Tibial nerve (tissue), 4 donors: ENCODE results near the gene CAT.

ENCODE experiments used
- EP300 ChIP-seq, 2 donors: sonication (generic); formaldehyde crosslinking; IDR thresholded peaks; one replicate each; pipeline ENCODE4 v1.6.1; 2017; ENCODE audit warnings: antibody characterized with exemption in 2 of 2, mild to moderate bottlenecking in 1 of 2
- POLR2A ChIP-seq, 2 donors: fragments of 450-650 bp; IDR thresholded peaks; one replicate each; pipeline ENCODE4 v1.6.1; 2017; ENCODE audit warnings: antibody characterized with exemption in 2 of 2, mild to moderate bottlenecking in 2 of 2, moderate library complexity in 2 of 2
- TF ChIP-seq, protein P1 (sequence below), 5 experiments: fragments of 200-600 bp in 3 of 5; fragments of 450-650 bp in 2 of 5; sonication (generic) in 3 of 5; IDR thresholded peaks; one replicate each; pipeline ENCODE4 v1.5.1; 2016 to 2019; ENCODE audit warnings: antibody characterized with exemption in 5 of 5, mild to moderate bottlenecking in 3 of 5, moderate library complexity in 2 of 5

DNA sequence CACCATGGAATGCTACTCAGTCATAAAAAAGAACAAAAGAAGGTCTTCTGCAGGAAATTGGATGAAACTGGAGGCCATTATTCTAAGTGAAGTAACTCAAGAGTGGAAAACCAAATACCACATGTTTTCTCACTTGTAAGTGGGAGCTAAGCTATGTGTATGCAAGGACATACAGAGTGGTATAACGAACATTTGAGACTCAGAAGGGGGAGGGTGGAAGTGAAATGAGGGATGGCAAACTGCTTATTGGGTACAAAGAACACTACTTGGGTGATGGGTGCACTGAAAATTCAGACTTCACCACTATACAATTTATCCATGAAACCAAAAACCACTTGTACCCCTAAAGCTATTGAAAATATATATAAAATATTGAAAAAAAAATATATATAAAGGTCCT lies 13.4 kb upstream of the CAT start:
- no peak for TF ChIP-seq POLR2A (IDR thresholded peaks at IDR 0.05)
- TF ChIP-seq EP300 (IDR thresholded peaks at IDR 0.05): no peak
- TF ChIP-seq, protein P1, sequence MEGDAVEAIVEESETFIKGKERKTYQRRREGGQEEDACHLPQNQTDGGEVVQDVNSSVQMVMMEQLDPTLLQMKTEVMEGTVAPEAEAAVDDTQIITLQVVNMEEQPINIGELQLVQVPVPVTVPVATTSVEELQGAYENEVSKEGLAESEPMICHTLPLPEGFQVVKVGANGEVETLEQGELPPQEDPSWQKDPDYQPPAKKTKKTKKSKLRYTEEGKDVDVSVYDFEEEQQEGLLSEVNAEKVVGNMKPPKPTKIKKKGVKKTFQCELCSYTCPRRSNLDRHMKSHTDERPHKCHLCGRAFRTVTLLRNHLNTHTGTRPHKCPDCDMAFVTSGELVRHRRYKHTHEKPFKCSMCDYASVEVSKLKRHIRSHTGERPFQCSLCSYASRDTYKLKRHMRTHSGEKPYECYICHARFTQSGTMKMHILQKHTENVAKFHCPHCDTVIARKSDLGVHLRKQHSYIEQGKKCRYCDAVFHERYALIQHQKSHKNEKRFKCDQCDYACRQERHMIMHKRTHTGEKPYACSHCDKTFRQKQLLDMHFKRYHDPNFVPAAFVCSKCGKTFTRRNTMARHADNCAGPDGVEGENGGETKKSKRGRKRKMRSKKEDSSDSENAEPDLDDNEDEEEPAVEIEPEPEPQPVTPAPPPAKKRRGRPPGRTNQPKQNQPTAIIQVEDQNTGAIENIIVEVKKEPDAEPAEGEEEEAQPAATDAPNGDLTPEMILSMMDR (IDR thresholded peaks at IDR 0.05): no peak
